ENCODE data around the gene RPE.

The RPE gene

GRCh38 chr2:210009896-210010295, 7.5 kb downstream of the RPE start (continued):
- peak; percentile 68 for TF ChIP-seq SCRT2 (tag by site-specific recombination; IDR thresholded peaks at IDR 0.05)
- 0 out of 2 replicates have a peak, but pooled peaks have one; percentile 30 for TF ChIP-seq ZNF610 (tag by site-specific recombination; IDR thresholded peaks at IDR 0.05; ENCODE audit: borderline replicate concordance)
- TF ChIP-seq KLF16 (tag by site-specific recombination; IDR thresholded peaks at IDR 0.05), result 0 out of 2 replicates have a peak, but pooled peaks have one; percentile 66
- no peak for TF ChIP-seq KLF7 (tag by site-specific recombination; IDR thresholded peaks at IDR 0.05; ENCODE audit: borderline replicate concordance)
- TF ChIP-seq ZNF488 (tag by site-specific recombination; IDR thresholded peaks at IDR 0.05), result 0 out of 2 replicates have a peak, but pooled peaks have one; percentile 16
- peak; percentile 58; the same call in 1 of the 2 replicates for TF ChIP-seq GLI2 (tag by site-specific recombination; IDR thresholded peaks at IDR 0.05; ENCODE audit: borderline replicate concordance, low read depth)
- 0 out of 2 replicates have a peak, but pooled peaks have one; percentile 23 for TF ChIP-seq HIC1 (tag by site-specific recombination; IDR thresholded peaks at IDR 0.05)
- no peak for TF ChIP-seq AEBP2 (tag by site-specific recombination; IDR thresholded peaks at IDR 0.05; ENCODE audit: borderline replicate concordance)
- no peak for TF ChIP-seq PRDM10 (tag by site-specific recombination; IDR thresholded peaks at IDR 0.05)
- TF ChIP-seq ZNF843 (tag by site-specific recombination; IDR thresholded peaks at IDR 0.05), result peak; percentile 93
- no peak for TF ChIP-seq ZNF398 (tag by site-specific recombination; IDR thresholded peaks at IDR 0.05)
- 0 out of 2 replicates have a peak, but pooled peaks have one; percentile 5 for TF ChIP-seq ZNF426 (tag by site-specific recombination; IDR thresholded peaks at IDR 0.05)
- peak; percentile 53; the same call in 1 of the 2 replicates for TF ChIP-seq ZNF366 (tag by site-specific recombination; conservative IDR thresholded peaks at IDR 0.05)
- peak; percentile 56; the same call in 1 of the 2 replicates for TF ChIP-seq OSR2 (tag by site-specific recombination; IDR thresholded peaks at IDR 0.05)
- TF ChIP-seq GFI1B (tag by site-specific recombination; IDR thresholded peaks at IDR 0.05), result 0 out of 2 replicates have a peak, but pooled peaks have one; percentile 18

GRCh38 chr2:210020138-210020537, 17.7 kb downstream of the RPE start:
- H3K27ac ChIP-seq (ENCODE audit: extremely low read depth, low read depth, low read length), result no peak overlapping the region
- POLR2A ChIA-PET, result no interaction called here
- no peaks in the 10 kb centered on the region for H3K4me1 ChIP-seq (ENCODE audit: control insufficient read depth, insufficient read depth, low read length)
- TF ChIP-seq ZBTB21 (tag by site-specific recombination; IDR thresholded peaks at IDR 0.05), result no peak
- no peak for TF ChIP-seq ZNF488 (tag by site-specific recombination; IDR thresholded peaks at IDR 0.05)
- no peak for TF ChIP-seq ZNF521 (tag by site-specific recombination; IDR thresholded peaks at IDR 0.05)
- peaks cover 60 to 97% of the 10 kb centered on the region in 2 experiments for H3K36me3 ChIP-seq (ENCODE audit: control insufficient read depth in 2 of 2, insufficient read depth in 1 of 2, low read length in 2 of 2)
- no peaks in the 10 kb centered on the region for H3K9me3 ChIP-seq (ENCODE audit: control insufficient read depth, insufficient read depth, low read depth, low read length)
- CTCF ChIA-PET, result no interaction called here
- H3K4me3 ChIP-seq (ENCODE audit: low read depth, low read length), result no peak overlapping the region
